Effector CD4-positive, alpha-beta T cell (primary cell): ENCODE results near the gene PEMT.

Experiments
- DNase-seq: peaks from one replicate; pipeline ENCODE4 v3.0.0-alpha.2; 2020

Gene PEMT

DNA sequence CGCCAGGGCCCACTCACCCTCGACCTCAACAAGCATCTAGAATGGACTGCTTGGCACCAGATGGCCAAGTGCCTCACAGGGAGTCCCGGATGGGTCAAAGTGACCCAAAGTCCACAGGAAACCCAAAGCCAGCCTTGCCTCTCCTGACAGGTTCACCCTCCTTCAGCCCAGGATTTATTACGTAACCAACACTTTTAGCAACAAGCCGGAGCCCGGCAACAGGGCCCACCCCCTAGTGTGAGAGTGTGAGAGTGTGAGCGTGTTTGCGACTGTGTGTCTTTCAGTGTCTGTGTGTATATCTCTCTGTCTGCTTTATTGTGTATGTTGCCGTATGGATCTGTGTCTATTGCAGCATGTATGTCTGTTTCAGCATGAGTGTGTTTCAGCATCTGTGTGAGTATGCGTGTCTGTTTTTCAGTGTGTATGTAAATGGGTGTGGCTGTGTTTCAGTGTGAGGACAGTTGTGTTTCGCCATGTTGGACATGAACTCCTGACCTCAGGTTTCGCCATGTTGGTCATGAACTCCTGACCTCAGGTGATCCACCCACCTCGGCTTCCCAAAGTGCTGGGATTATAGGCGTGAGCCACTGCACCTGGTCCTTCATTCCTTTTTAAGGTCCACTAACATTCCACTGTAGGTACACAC lies 13.7 kb upstream of the PEMT start:
- DNase-seq, result no peak

DNA sequence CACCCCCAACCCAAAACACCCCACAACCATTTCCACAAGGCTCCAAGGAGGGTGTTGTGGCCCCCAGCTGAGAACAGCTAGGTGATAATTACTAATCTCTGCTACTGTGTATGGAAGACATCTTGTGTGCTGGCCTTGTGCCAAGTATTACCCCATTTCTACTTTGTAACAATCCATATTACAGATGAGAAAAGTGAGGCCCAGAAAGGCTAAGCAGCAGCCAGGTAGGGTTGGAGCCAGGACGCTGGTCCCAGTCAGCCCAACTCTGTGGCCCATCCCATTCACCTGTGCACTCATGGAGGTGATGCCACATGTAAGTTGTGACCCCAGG lies 12.4 kb upstream of the PEMT start:
- DNase-seq, result no peak

DNA sequence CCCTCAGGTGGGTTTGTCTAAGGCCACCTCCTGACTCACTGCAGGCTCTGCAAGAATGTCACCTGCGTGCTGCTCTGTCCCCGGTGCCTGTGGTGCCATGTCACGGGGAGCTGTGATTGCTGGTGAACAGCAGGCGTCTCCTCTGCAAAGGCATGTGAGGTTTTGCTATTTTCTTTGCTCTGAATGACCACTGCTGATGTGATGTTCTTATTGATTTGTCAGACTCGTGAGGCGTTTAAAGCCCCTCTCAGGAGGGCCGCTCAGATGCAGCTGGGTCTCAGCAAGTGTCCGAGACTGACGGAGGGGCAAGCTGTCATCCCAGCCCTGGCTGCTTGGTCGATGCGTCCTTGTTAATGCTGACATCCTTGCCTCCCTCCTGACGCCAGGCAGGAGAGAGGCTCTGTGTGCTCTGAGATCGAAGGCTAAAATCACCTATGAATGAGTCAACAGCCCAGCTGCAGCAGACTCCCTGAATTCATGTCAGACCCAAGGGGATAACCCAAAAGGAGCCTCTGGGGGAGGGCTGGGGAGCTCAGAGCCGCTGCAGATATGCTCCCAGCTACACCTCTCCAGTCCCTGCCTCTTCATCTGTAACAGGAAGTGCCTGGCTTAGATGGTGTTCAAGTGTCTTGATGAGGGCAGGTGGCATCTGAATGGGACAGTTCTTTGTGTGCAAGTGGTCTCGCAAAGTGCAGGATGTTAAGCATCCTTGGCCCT lies 11.8 kb upstream of the PEMT start:
- DNase-seq, result no peak

DNA sequence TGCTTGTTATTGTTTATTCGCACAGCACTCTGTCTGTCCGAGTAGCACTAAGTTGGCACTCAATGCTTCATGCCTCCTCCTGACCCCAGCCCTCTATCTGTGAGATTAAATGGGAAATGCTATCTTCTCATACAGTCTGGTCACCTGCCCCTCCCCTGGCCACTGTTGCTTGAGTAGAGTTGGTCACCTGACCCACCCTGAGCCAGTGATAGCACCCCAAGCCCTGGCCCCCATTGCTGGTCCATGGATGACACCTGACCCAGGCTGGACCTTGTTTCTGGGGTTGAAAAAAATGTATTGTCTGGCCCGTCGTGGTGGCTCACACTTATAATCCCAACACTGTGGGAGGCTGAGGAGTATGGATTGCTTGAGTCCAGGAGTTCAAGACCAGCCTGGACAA lies 8.5 kb upstream of the PEMT start:
- DNase-seq, result no peak

DNA sequence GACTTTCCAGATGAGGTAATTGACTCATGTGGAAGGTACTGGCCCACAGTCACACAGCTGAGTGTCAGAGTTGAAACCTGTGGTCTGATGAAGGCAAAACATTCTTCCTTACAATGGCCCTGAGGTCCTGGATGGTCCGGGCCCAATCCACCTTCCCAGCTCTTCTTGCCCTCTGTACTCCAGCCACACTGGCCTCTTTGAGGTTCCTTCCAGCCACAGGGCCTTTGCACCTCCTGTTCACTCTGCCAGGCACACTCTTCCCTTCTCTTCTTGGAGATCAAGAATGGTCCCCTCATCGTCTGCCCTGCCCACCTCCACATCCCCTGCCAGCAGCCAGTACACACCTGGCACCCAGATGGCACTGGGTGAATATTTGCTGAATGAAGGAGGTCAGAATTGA lies 6.5 kb upstream of the PEMT start:
- no peak for DNase-seq

DNA sequence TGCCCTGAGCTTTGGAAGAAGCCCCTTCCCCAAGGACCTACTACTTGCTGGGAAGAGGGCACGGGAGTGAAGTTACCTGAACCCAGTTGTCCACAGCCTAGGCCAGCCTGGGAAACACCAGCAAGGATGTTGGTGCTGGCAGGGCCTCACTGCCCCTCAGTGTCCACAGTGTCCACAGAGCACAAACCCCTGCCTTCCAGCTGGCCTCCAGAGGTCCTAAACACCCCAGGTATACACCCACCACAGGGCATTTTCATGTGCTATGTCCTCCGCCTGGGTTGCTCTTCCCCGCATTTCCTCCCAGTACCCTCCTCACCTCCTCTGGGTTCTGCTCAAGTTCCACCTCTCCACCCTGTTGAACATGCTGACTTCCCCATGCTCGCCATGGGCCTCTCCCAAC lies 4.2 kb upstream of the PEMT start:
- no peak for DNase-seq

DNA sequence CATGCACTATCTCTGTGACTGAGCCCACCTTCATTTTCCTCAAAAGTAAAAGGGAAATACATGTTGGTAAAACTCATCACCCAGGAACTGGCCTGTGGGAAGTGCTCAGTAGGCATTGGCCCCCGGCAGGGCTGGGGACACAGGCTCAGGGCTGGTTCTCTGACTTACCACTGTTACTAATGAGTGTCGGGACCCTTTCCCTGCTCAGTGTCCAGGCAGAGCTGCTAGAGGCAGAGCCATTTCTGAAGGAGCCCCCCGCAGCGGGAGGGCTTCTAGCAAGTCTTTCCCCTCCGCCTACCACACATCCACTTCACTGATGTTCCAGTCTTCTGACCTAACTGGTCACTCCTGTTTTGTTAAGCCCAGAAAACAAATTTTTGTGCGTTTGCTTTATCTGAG lies 1.7 kb upstream of the PEMT start:
- no peak for DNase-seq

DNA sequence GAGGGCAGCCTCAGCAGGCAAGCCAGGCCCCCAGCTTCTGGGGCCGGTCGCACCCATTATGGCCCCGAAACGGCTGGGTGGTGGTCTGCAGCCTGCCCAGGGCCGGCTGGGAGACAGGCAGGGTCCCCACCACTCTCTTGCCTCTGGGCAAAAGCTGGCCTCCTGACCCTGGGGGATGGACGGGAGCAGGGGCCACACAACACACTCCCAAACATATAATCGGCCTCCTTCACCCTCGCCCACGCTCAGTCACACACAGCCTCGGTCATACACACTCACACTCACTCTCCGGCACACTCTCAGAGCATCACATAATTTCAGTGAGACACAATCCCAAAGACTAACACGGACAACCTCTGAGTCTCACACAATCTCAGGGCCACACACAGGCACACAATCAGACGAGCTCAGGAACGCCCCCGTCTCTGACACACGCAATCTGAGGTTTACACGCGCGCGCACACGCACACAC lies 589 bp downstream of the PEMT start:
- DNase-seq, result no peak

DNA sequence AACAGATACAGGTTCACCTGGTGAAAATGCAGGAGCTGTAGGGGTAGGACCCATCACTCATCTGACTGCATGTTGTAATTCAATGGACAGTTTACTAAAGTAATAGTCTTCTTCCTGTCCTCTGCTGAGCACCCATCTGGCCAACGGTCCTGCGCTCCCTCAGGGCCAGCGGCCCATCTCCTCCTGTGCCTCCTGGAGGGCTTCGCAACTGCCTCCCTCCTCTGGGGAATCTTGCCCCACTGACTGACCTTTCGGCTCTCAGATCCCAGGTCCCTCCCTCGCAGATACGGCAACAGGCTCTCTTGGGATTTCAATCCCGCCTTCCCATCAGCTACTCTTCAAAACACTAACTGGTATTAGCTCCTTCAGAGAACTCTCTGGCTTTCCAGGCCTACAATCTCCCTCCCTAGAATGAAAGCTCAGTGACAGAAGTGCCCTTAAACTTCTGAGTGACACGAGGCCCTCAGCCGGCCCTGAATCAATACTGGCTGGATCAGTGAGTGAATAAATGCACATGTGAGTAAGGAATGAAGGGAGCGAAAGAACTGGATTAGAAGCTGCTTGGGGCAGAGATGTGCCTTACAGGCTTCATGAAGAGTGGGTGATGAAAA lies 1.3 kb downstream of the PEMT start:
- no peak for DNase-seq

DNA sequence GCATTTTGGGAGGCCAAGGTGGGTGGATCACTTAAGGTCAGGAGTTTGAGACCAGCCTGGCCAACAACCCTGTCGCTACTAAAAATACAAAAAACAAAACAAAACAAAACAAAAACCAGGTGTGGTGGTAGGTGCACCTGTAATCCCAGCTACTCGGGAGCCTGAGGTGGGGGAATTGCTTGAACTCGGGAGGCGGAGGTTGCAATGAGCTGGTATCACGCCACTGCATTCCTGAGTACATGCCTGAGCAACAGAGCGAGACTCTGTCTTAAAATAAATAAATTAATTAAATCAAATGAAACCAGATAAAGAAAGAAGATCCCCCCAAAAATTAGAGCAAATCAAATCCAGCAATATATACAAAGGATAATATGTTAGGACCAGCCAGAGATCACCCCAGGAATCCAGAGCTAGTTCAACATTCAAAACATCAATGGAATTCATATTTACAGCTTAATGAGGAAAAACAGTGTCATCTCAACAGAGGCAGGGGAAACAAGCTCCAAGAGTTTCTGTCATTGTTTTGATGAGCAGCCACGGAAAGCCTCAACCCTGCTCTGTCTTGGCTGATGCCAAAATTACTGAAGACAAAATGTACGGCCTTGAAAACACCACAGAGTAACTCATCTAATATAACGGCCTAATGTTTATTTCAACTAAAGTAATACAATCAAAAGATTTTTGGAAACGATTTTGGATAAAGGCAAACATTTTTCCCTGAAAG lies 3.7 kb downstream of the PEMT start:
- no peak for DNase-seq

DNA sequence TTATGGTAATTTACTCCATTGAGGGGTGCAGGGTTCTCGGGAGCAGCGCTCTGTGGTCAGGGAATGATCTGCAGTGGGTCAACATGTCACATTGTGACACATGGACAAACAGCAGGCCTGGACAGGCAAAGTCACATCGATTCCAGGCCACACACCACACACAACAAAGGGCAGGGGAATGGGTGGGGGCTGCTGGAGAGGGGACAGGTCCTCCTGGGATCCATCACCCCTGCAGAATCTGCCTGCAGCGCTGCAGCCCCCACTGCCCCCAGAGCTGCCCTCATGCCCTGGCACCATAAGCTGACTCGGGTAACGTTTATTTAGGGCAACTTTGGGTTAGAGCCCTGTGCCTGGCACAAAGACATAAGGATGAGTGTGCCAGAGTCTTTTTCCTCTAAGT lies 9.1 kb downstream of the PEMT start:
- no peak for DNase-seq

DNA sequence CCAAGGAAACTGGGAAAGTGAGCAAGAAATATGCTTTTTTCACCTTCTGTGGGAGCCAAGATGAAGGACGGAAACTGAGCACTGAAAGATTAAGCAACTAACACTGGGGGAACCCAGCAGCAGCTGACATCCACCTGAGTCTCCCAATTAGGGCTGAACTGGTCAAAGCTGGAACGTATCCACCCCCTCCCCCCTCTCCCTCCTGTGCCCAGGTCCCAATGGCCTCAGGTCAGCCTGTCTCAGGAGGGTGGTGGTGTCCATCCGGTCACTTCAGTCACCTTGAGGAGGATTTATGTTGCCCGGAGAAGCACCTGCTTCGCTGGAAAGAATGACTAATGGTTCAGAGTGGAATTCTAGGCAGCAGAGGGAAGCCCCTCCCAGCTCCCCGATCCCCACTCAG lies 10.0 kb downstream of the PEMT start:
- no peak for DNase-seq

DNA sequence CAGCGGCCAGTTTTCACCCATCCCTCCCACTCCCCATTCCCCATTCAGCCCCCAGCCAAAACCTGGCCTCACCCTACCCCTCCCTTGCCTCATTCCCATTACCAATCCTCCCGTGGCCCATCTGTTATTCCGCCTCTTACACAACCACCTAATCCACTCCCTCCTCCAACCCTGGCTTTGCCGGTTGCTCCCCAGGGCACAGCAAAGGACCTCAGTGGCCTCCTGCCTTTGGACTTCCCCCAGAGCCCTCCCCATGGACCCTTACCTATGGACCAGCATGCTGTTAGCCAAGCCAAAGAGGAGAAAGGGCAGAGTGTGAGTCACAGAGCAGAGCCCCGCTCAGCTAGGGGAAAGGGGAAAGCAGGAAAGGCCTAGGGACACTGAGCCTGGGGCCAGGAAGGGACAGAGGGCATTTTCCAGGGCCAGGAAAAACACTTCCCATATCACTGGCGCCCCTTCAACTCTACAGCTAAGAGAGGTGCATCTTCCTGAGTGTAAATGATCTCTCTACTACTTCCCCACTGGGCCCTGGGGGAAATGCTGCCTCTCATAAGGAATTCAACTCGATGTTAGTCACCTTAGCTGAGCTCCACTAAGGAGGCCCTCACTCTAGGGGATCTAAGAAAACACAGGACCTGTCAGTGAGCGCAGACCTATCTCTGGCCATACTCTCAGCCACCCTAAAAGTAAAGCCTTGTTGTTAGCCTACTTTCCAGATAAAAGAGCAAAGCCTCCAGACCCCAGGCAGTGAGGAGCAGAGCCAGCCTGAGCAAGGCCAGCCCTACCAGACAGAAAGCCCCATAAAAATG lies 10.6 kb downstream of the PEMT start:
- DNase-seq, result no peak

DNA sequence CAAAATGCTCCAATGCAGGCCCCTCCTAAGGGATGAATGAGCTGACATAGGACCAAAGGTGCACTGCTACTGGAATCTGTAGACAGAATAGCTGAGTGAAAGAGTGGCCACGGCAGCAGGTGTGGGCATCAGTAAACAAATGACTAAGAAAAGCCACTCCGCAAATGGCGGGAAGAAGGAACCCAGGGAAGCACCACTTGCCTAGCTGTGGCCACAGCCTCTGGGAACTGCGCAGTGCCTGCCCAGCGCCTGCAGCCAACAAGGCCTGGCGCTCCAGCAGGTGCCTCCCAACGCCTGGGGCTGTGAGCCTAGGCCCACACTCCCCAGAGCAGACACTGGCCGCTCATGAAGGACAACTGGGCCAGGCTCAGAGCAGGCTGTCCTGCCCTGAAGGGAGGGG lies 11.8 kb downstream of the PEMT start:
- no peak for DNase-seq

DNA sequence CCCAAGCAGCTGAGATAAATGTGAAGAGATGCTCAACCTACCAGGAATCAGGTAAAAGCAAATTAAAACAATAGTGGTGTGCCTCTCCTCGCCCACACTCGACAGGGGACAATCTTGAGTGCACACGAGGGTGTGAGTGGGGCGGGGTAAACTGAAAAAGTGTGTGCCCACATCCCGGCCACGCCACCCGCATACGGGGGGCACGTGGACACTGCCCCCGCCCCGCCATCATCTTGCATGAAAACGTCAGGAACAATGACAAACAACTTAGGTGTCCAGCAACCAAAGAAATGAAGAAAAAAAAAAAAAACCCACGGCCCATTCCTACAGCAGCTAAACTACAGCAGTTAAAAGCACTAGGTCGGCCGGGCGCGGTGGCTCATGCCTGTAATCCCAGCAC lies 14.1 kb downstream of the PEMT start:
- no peak for DNase-seq

DNA sequence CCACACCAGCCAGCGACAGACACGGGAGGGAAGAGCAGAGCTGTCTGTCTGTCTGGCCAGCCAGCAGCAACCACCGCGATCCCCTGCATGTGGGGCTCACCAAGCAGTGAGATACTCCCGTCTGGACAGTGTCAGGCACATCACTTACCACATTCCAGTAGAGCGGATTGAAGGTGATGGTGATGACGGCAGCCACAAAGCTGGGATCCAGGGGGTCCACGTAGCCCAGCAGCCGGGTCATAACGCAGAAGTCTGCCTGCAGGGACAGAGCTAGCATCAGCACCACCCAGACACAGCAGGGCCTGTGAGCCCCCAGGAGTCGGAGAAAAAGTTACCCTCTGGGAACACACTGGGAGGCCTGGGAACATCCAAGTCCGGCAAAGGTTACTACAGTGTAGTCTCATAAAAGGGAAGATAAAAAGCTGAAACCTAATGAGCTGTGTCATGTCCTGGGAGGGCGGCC lies 14.7 kb downstream of the PEMT start:
- no peak for DNase-seq

DNA sequence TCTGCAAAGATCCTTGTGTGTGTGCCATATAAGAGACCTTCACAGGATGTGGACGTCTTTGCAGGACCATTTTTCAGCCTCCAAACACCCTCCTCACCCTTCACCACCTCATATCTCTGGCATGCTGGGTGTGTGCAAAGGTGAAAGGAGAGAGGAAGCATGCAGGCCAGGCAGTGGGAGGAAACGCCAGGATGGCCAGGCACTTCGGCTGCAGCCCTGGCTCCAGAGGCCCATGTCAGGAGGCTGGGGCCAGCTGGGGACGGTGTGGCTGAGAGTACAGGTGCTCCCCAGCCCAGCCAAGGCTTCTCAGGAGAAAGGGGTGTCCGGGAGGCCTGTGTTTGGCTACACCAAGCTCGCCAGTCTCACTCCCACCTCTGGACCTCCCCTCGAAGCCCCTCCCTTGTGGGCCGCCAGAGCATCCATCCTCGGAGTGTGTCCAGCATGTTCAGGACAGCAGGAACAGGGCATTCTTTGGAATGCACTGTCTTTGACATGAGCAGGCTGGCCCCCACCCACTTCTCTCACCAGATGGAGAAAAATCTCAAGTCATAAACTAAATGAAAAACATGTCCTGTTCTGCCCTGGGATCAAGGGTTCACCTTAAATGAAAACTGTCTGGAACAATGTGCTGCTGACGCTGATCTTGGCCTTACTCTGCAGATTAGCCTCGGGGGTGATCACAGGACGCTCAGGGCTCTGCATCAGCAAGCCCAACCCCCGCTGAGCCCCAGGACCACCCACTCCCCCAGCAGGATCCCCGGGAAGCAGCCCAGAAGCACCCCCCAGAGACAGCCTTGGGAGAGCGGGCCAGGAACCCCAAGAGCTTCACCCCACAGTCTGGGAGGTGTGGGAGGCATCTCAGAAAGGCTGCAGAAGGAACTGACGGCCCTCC lies 15.9 kb downstream of the PEMT start:
- DNase-seq, result no peak

DNA sequence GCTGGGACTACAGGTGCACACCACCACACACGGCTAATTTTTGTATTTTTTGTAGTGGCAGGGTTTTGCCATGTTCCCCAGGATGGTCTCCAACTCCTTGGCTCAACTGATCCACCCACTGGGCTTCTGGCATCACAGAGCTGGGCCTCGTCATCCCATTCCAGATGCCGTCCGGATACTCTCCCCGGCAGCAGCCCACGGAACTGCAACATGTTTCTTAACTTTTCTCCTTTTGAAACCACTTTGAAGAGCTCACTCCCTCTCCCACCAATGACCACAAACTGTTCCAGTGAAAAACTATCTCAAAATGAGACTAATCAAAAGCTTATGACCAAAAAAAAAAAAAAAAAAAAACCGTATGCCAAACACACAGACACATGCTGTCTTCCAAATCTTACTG lies 17.6 kb downstream of the PEMT start:
- no peak for DNase-seq

DNA sequence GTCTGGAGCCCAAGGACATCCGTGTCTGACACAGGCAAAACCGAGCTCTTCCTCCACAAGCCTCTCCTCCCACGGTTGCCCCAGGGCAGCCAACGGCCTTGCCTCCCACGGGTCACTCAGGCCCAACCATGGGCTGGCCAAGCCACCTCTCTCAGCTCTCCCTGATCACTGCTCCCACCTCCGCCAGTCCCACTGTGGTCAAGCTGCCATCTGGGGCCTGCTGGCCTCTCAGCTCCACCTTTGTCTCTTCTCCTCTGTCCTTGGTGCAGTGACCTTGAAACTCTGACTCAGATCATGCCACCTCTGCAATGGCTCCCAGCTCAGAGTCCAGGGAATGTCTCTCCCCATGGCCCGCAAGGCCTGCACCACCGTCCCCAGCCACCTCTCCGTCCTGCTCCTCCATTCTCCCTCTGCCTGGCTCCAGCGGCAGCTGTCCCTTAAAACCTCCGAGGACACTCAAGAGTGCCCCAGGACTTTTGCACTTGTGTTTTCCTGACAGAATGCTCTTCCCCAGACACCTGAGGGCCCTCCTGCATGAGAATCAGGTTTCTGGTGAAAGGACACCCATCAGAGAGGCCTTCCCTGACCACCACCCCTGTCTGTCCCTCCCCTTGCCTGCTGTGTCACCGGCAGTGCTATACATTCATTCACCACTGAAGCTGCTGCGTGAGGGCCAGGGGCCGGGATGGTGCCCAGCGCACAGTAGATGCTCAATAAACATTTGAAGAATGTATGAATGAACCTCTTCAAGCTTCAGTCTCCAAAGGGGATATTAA lies 19.3 kb downstream of the PEMT start:
- DNase-seq, result no peak

DNA sequence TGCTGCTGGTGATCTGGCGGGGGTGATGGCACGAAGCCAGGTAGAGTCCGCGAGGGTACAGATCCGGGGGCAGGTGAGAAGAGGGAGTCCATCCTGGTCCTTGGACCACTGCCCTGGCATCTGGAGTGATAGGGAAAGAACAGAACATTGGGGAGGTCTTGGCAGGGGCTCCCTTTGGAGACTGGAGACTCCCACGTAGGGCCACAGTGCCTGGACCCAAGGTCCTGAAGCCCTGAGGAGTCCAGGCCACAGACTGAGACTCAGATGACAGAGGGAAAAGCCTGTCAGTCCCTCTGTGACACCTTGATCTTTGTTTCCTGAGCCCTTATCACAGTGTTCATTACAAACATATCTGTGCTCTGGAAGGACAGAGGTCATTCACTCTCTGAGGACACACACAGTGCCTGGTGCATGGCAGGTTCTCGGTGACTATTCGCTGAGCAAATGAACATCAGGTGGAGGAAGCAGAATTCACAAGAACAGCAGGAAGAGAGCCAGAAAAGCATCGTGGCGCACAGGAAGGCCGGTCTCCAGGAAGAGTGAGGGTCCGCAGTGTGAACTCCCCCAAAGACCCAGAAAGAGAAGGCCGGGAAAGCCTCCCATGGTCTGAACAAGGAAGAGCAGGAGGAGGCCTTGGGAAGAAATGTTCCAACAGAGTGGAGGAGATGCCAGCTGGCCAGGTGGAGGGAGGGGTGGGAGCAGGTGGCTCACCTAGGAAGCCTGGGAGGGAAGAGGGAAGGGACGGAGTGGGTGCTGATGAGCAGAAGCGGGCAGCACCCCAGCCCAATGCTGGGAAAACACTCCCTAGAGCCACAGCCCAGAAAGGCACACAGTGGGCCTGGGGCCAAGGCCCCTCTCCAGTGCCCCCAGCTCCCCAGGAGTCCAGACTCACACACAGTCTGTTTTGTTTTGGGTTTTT lies 20.5 kb downstream of the PEMT start:
- no peak for DNase-seq
